Nephron (organoid): ENCODE results near the gene FZD4.

Source experiments
- H3K27ac Mint-ChIP-seq, 3 experiments: 2 replicates each; pipeline ENCODE4 v1.8.0; 2020; ENCODE audit warnings: mixed read lengths in 3 of 3, mild to moderate bottlenecking in 2 of 3, moderate library complexity in 1 of 3
- H3K27me3 Mint-ChIP-seq: 2 replicates; pipeline ENCODE4 v1.8.0; 2021; ENCODE audit warnings: low read depth, mild to moderate bottlenecking, moderate library complexity, mixed read lengths
- H3K36me3 Mint-ChIP-seq: 2 replicates; pipeline ENCODE4 v1.8.0; 2020; ENCODE audit warnings: low read depth, mixed read lengths
- H3K4me1 Mint-ChIP-seq: 2 replicates; pipeline ENCODE4 v1.8.0; 2020; ENCODE audit warnings: mixed read lengths
- H3K4me3 Mint-ChIP-seq, 3 experiments: 2 replicates each; pipeline ENCODE4 v1.8.0; 2020; ENCODE audit warnings: mild to moderate bottlenecking in 3 of 3, mixed read lengths in 3 of 3, moderate library complexity in 2 of 3
- H3K9me3 Mint-ChIP-seq: 2 replicates; pipeline ENCODE4 v1.8.0; 2020; ENCODE audit warnings: mixed read lengths
- CTCF ChIP-seq, 3 experiments: fragments of 200-600 bp; sonication (generic); IDR thresholded peaks; one replicate each; pipeline ENCODE4 v1.5.0; 2021; ENCODE audit warnings: antibody characterized with exemption in 3 of 3; ENCODE audit not compliant: unreplicated experiment in 3 of 3

The FZD4 gene

GRCh38 chr11:86914865-86915519 lies 40.2 kb downstream of the FZD4 start:
- Mint-ChIP-seq H3K9me3 (peaks cover 21% of the 10 kb centered on the region), H3K4me3 (peak overlapping the region in 1 of 3 experiments; percentile 23), H3K27me3 (no peaks in the 10 kb centered on the region), H3K27ac (peak overlapping the region; percentile 81 to 84 (median 82)), H3K36me3 (peaks cover 25% of the 10 kb centered on the region), H3K4me1 (peaks cover 46% of the 10 kb centered on the region)
- TF ChIP-seq CTCF (IDR thresholded peaks at IDR 0.05; ENCODE audit: unreplicated experiment in 3 of 3): no peak

- TF ChIP-seq CTCF (IDR thresholded peaks at IDR 0.05; ENCODE audit: unreplicated experiment in 3 of 3): no peak
- Mint-ChIP-seq H3K36me3 (peaks cover 25% of the 10 kb centered on the region), H3K4me3 (no peak overlapping the region), H3K4me1 (peaks cover 24% of the 10 kb centered on the region), H3K9me3 (peaks cover 21% of the 10 kb centered on the region), H3K27me3 (no peaks in the 10 kb centered on the region), H3K27ac (no peak overlapping the region)
Measured at GRCh38 chr11:86912238-86912637, 43.0 kb downstream of the FZD4 start.

- no peaks in the 10 kb centered on the region for H3K27me3 Mint-ChIP-seq
- no peak overlapping the region for H3K4me3 Mint-ChIP-seq
- peaks cover 21% of the 10 kb centered on the region for H3K9me3 Mint-ChIP-seq
Measured at GRCh38 chr11:86910592-86910991, 44.6 kb downstream of the FZD4 start.

GRCh38 chr11:86906198-86906597 lies 49.0 kb downstream of the FZD4 start:
- TF ChIP-seq CTCF (IDR thresholded peaks at IDR 0.05; ENCODE audit: unreplicated experiment in 3 of 3): no peak
- Mint-ChIP-seq H3K36me3 (peaks cover 5% of the 10 kb centered on the region), H3K4me3 (no peak overlapping the region), H3K9me3 (peaks cover under 1% of the 10 kb centered on the region), H3K27me3 (no peaks in the 10 kb centered on the region), H3K27ac (no peak overlapping the region), H3K4me1 (peaks cover 6% of the 10 kb centered on the region)

More at GRCh38 chr11:86910592-86910991, 44.6 kb downstream of the FZD4 start:
- TF ChIP-seq CTCF (IDR thresholded peaks at IDR 0.05; ENCODE audit: unreplicated experiment in 3 of 3): no peak
- Mint-ChIP-seq H3K4me1 (peaks cover 13% of the 10 kb centered on the region), H3K36me3 (peaks cover 25% of the 10 kb centered on the region), H3K27ac (no peak overlapping the region)

GRCh38 chr11:86905252-86905651 lies 49.9 kb downstream of the FZD4 start:
- no peaks in the 10 kb centered on the region for H3K9me3 Mint-ChIP-seq
- no peaks in the 10 kb centered on the region for H3K27me3 Mint-ChIP-seq

More at GRCh38 chr11:86905252-86905651, 49.9 kb downstream of the FZD4 start:
- no peak for TF ChIP-seq CTCF (IDR thresholded peaks at IDR 0.05; ENCODE audit: unreplicated experiment in 3 of 3)
- Mint-ChIP-seq H3K27ac (peak overlapping the region in 1 of 3 experiments; percentile 12), H3K4me3 (no peak overlapping the region), H3K4me1 (peaks cover 7% of the 10 kb centered on the region), H3K36me3 (peaks cover 4% of the 10 kb centered on the region)
